HS-27A (cell line): ENCODE measurements around the gene UNKL.

Experiments
- DNase-seq: peaks from one replicate; pipeline ENCODE4 v3.0.0-alpha.2; 2012; ENCODE audit warnings: low read depth, missing footprints

Gene UNKL

GRCh38 chr16:1401758-1402154, 12.7 kb downstream of the UNKL start:
- DNase-seq = no peak

GRCh38 chr16:1401061-1401757, 13.3 kb downstream of the UNKL start:
- no peak for DNase-seq

- DNase-seq = no peak
These were observed 15.5 kb downstream of the UNKL start for GRCh38 chr16:1398826-1399581.

GRCh38 chr16:1398351-1398750, 16.2 kb downstream of the UNKL start:
- no peak for DNase-seq

GRCh38 chr16:1397779-1398178, 16.7 kb downstream of the UNKL start:
- DNase-seq = no peak

GRCh38 chr16:1395444-1396031, 19.0 kb downstream of the UNKL start:
- DNase-seq = no peak

GRCh38 chr16:1394367-1394951, 20.0 kb downstream of the UNKL start:
- DNase-seq = no peak

GRCh38 chr16:1393613-1394176, 20.8 kb downstream of the UNKL start:
- no peak for DNase-seq

GRCh38 chr16:1392826-1393225, 21.7 kb downstream of the UNKL start:
- no peak for DNase-seq

GRCh38 chr16:1390239-1390779, 24.2 kb downstream of the UNKL start:
- no peak for DNase-seq

- DNase-seq = no peak
These were observed 24.7 kb downstream of the UNKL start for GRCh38 chr16:1389762-1390161.

- DNase-seq = no peak
These were observed 27.2 kb downstream of the UNKL start for GRCh38 chr16:1387331-1387730.

- no peak for DNase-seq
These were observed 29.3 kb downstream of the UNKL start for GRCh38 chr16:1385232-1385631.

GRCh38 chr16:1383556-1383955, 30.9 kb downstream of the UNKL start:
- no peak for DNase-seq

- no peak for DNase-seq
These were observed 32.7 kb downstream of the UNKL start for GRCh38 chr16:1381612-1382406.

- DNase-seq = no peak
These were observed 34.3 kb downstream of the UNKL start for GRCh38 chr16:1380195-1380594.

- no peak for DNase-seq
These were observed 35.0 kb downstream of the UNKL start for GRCh38 chr16:1379304-1380076.

- no peak for DNase-seq
These were observed 35.6 kb downstream of the UNKL start for GRCh38 chr16:1378804-1379303.

- DNase-seq = no peak
These were observed 36.3 kb downstream of the UNKL start for GRCh38 chr16:1378087-1378803.
